ENCODE data around the gene NFATC2. TPM values are rescaled to one million over a fixed set of nuclear protein-coding genes. Genes with fewer than 3 reads are reported as not detected.

The NFATC2 gene
- total RNA-seq, 3 donors from 2014 or later: 5.9 to 11.9 (median 10.2) TPM

GRCh38 chr20:51425347-51426106 lies 117.0 kb downstream of the NFATC2 start:
- no peaks in the 10 kb centered on the region for H3K4me1 ChIP-seq
- H3K27me3 ChIP-seq: no peaks in the 10 kb centered on the region
- H3K27ac ChIP-seq: no peak overlapping the region

DNA sequence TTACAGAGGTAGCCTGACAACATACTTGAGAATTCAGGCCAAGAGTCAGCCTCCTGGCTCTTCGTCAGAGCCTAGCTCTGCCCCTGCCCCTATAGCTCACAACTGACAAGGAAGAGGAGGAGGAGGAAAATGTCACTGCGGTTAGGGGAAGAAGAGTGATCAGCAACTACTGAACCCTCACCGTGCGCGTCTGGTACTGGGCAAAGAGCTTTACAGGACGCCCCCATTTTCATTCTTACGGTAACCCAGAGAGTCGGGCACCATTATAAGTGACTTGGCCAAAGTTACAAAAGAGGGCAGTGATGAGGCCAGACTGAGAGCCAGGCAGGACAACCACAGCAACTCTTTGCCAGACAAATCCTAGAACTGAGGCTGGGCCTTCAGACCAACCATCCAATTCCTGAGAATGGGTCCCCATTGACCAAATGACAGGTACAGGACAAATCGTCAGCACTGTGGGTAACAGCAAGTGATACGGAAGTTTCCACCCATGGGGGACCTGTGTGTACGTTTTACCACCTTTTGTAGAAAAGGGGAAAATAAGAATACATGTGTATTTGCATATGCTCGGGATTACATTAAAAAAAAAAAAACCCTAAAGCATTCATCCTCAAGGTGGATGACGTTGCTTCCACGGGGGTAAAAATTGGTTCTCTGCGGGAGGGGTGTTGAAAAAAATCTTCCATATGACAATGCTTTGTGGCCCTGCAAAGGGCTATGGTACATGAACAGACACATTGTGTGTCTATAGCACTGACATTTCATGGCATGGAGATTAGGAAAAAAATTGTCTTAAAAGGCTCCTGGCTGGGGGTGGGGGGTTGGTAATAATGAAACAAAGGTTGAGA lies 118.0 kb downstream of the NFATC2 start:
- H3K4me1 ChIP-seq: no peaks in the 10 kb centered on the region
- intact Hi-C loops (cut with DNase I; ENCODE audit: low total_unique reads): no loop called here
- H3K27me3 ChIP-seq: no peaks in the 10 kb centered on the region
- H3K4me3 ChIP-seq: no peak overlapping the region
- no peak for DNase-seq (ENCODE audit: low spot score in 2 of 2)
- no peaks in the 10 kb centered on the region for H3K9me3 ChIP-seq
- H3K27ac ChIP-seq: no peak overlapping the region
- TF ChIP-seq POLR2AphosphoS5 (IDR thresholded peaks at IDR 0.05) (no peak), POLR2A (IDR thresholded peaks at IDR 0.05) (no peak)
- TF ChIP-seq, protein P1, sequence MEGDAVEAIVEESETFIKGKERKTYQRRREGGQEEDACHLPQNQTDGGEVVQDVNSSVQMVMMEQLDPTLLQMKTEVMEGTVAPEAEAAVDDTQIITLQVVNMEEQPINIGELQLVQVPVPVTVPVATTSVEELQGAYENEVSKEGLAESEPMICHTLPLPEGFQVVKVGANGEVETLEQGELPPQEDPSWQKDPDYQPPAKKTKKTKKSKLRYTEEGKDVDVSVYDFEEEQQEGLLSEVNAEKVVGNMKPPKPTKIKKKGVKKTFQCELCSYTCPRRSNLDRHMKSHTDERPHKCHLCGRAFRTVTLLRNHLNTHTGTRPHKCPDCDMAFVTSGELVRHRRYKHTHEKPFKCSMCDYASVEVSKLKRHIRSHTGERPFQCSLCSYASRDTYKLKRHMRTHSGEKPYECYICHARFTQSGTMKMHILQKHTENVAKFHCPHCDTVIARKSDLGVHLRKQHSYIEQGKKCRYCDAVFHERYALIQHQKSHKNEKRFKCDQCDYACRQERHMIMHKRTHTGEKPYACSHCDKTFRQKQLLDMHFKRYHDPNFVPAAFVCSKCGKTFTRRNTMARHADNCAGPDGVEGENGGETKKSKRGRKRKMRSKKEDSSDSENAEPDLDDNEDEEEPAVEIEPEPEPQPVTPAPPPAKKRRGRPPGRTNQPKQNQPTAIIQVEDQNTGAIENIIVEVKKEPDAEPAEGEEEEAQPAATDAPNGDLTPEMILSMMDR (IDR thresholded peaks at IDR 0.05): no peak
- no peaks in the 10 kb centered on the region for H3K36me3 ChIP-seq

More at GRCh38 chr20:51425347-51426106, 117.0 kb downstream of the NFATC2 start:
- intact Hi-C loops (cut with DNase I; ENCODE audit: low total_unique reads): no loop called here
- H3K36me3 ChIP-seq: no peaks in the 10 kb centered on the region
- TF ChIP-seq, protein P1 (IDR thresholded peaks at IDR 0.05): no peak
- DNase-seq (ENCODE audit: low spot score in 2 of 2): no peak
- H3K4me3 ChIP-seq: no peak overlapping the region
- no peaks in the 10 kb centered on the region for H3K9me3 ChIP-seq

- TF ChIP-seq, protein P1 (IDR thresholded peaks at IDR 0.05): no peak
- TF ChIP-seq POLR2A (IDR thresholded peaks at IDR 0.05) (no peak), POLR2AphosphoS5 (IDR thresholded peaks at IDR 0.05) (no peak)
- Histone ChIP-seq H3K4me3 (no peak overlapping the region), H3K27me3 (no peaks in the 10 kb centered on the region), H3K27ac (no peak overlapping the region), H3K9me3 (no peaks in the 10 kb centered on the region), H3K36me3 (no peaks in the 10 kb centered on the region), H3K4me1 (no peaks in the 10 kb centered on the region)
- DNase-seq (ENCODE audit: low spot score in 2 of 2): no peak
- intact Hi-C loops (cut with DNase I; ENCODE audit: low total_unique reads): no loop called here
These were observed 118.7 kb downstream of the NFATC2 start for GRCh38 chr20:51423810-51424209.

- Histone ChIP-seq H3K36me3 (no peaks in the 10 kb centered on the region), H3K27ac (no peak overlapping the region), H3K4me1 (no peaks in the 10 kb centered on the region), H3K4me3 (no peak overlapping the region), H3K27me3 (no peaks in the 10 kb centered on the region), H3K9me3 (no peaks in the 10 kb centered on the region)
- DNase-seq (ENCODE audit: low spot score in 2 of 2): no peak
- TF ChIP-seq POLR2AphosphoS5 (IDR thresholded peaks at IDR 0.05): no peak
- no peak for TF ChIP-seq POLR2A (IDR thresholded peaks at IDR 0.05)
- TF ChIP-seq, protein P1 (IDR thresholded peaks at IDR 0.05): no peak
- intact Hi-C loops (cut with DNase I; ENCODE audit: low total_unique reads): no loop called here
These were observed 119.2 kb downstream of the NFATC2 start for GRCh38 chr20:51423290-51423667.

Measured in breast epithelium (tissue), 4 donors.